Keratinocyte (primary cell): ENCODE data around the gene HLF. TPM values are rescaled to one million over a fixed set of nuclear protein-coding genes. Genes with fewer than 3 reads are reported as not detected.

Experiments
- DNase-seq: peaks from one replicate; pipeline ENCODE4 v3.0.0-alpha.2; 2011; ENCODE audit warnings: low read depth, missing footprints, low spot score
- FAIRE-seq: peaks from 2 replicates; lab custom pipeline; 2011; peaks lifted over from hg19 to GRCh38; lab: Jason Lieb, UNC
- H2AFZ ChIP-seq: 2 replicates; pipeline ENCODE4 v1.6.0; 2012; ENCODE audit warnings: low read length, control low read depth, inconsistent platforms; ENCODE audit not compliant: control insufficient read depth
- H3K27ac ChIP-seq: 2 replicates; pipeline ENCODE4 v1.5.1; 2011; ENCODE audit warnings: low read length; ENCODE audit not compliant: control insufficient read depth, insufficient read depth
- H3K27me3 ChIP-seq: 3 replicates; pipeline ENCODE4 v1.6.0; 2011; ENCODE audit warnings: low read length; ENCODE audit not compliant: control insufficient read depth, insufficient read depth; ENCODE audit errors: extremely low read depth
- H3K36me3 ChIP-seq, 2 experiments: 2 replicates in 1 of 2; 3 replicates in 1 of 2; pipeline ENCODE4 v1.5.1; 2011; ENCODE audit warnings: low read length in 2 of 2, mild to moderate bottlenecking in 1 of 2; ENCODE audit not compliant: control insufficient read depth in 2 of 2, insufficient read depth in 2 of 2; ENCODE audit errors: extremely low read depth in 1 of 2
- H3K4me1 ChIP-seq: 3 replicates; pipeline ENCODE4 v1.5.1; 2011; ENCODE audit warnings: low read length; ENCODE audit not compliant: control insufficient read depth, insufficient read depth; ENCODE audit errors: extremely low read depth
- H3K4me2 ChIP-seq: 3 replicates; pipeline ENCODE4 v1.6.0; 2011; ENCODE audit warnings: low read depth, low read length; ENCODE audit not compliant: control insufficient read depth, insufficient read depth; ENCODE audit errors: extremely low read depth
- H3K4me3 ChIP-seq, 3 experiments: fragments of 200-600 bp in 1 of 3; sonication (generic) in 1 of 3; 2 replicates in 2 of 3; 3 replicates in 1 of 3; pipeline ENCODE4 v1.5.1; 2011 to 2016; ENCODE audit warnings: low read length in 3 of 3, mild to moderate bottlenecking in 3 of 3, control low read depth in 2 of 3, inconsistent platforms in 1 of 3, low read depth in 1 of 3, mixed read lengths in 1 of 3, mixed run types in 1 of 3, moderate library complexity in 1 of 3; ENCODE audit not compliant: control insufficient read depth in 2 of 3, insufficient read depth in 2 of 3; ENCODE audit errors: extremely low read depth in 1 of 3
- H3K79me2 ChIP-seq: 2 replicates; pipeline ENCODE4 v1.6.0; 2012; ENCODE audit warnings: low read length; ENCODE audit not compliant: control insufficient read depth, insufficient read depth
- H3K9ac ChIP-seq: 3 replicates; pipeline ENCODE4 v1.6.0; 2011; ENCODE audit warnings: low read length; ENCODE audit not compliant: control insufficient read depth, insufficient read depth; ENCODE audit errors: extremely low read depth
- H3K9me1 ChIP-seq: 3 replicates; pipeline ENCODE4 v1.6.0; 2011; ENCODE audit warnings: low read length; ENCODE audit not compliant: control insufficient read depth, insufficient read depth; ENCODE audit errors: extremely low read depth
- H3K9me3 ChIP-seq: 2 replicates; pipeline ENCODE4 v1.5.1; 2012; ENCODE audit warnings: low read depth, low read length; ENCODE audit not compliant: control insufficient read depth
- H4K20me1 ChIP-seq: 3 replicates; pipeline ENCODE4 v1.6.0; 2011; ENCODE audit warnings: low read length; ENCODE audit not compliant: control insufficient read depth, insufficient read depth; ENCODE audit errors: extremely low read depth
- EZH2 ChIP-seq: IDR thresholded peaks from one replicate; pipeline ENCODE4 v1.6.1; 2012; ENCODE audit warnings: inconsistent platforms, mild to moderate bottlenecking, low read length, moderate library complexity
- dilution Hi-C: fragments of 300-500 bp; cut with MboI; formaldehyde crosslinking; loops from one replicate; pipeline ENCODE4 v1.7.0; 2020; ENCODE audit warnings: low sequenced_read_pairs; ENCODE audit not compliant: extremely low pct_ligation_motif_present
- polyA plus RNA-seq, 5 experiments: library from polyadenylated mRNA; depleted of rRNA in 3 of 5; stranded (reverse) in 3 of 5; stranded (forward) in 1 of 5; unstranded in 1 of 5; fragments of >200 nt; gene quantifications; 1 replicate in 1 of 5; 2 replicates in 3 of 5; 3 replicates in 1 of 5; pipeline versions ENCODE4 v1.2.1 to v1.2.3, GENCODE V29; 2011 to 2012; ENCODE audit warnings: missing spikeins in 2 of 5, low read depth in 1 of 5, low replicate concordance in 1 of 5
- TF ChIP-seq, protein P1 (sequence below), 3 experiments: IDR thresholded peaks in 1 of 3; conservative IDR thresholded peaks in 1 of 3; optimal IDR thresholded peaks in 1 of 3; 2 replicates in 2 of 3; 3 replicates in 1 of 3; pipeline versions ENCODE3 to v1.5.1; 2011; ENCODE audit warnings: low read length in 3 of 3, mild to moderate bottlenecking in 3 of 3, moderate library complexity in 2 of 3, control low read depth in 1 of 3, inconsistent platforms in 1 of 3; ENCODE audit not compliant: insufficient read depth in 2 of 3; ENCODE audit errors: extremely low read depth in 1 of 3

Gene HLF
- polyA plus RNA-seq, 1 donor (not counting 4 experiments of a cell fraction or from before 2014, with no cell fraction given) = 0.21 TPM

DNA sequence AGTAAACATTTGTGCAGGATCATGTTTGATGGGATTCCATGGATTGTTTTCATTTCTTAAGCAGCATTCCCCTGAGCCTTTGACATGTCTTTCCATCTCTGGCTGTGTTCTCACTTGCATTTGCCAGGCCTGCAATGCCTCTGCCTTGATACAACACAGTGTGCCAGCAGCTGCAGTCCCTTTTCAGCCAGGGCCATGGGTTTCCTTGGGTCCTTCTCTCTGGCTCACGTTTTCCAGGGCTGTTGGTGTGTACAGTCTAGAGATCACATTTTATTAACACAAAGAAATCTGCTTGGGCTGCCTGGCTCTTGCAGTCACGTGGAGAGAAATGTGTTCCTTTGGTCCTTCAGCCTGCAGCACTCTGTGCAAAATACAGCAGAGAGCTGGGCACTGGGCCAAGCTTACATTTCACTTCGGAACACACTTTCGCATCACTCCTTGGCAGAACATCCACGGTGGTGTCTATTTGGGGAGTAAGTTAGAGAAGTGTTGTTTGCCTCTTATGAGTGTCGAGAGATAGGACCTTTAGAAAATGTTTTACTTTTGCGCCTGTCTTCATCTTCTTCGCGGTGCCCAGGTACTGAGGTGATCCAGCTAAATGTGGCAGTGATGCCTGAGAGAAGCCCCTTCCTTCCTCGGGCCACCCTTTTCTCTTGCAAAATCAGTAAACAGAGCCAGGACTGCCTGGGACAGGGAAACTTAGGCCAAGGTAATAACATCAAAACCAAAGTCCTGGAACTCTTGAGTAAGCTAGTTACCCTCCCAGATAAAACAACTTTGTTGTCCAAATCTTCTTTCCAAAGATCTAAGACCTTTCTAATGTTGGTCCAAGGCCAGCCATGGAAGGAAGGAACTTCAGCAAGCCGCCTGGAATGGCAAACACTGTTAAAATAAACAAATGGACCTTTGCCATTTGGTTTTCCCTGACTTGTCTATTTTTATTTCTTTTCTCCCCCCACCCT, 20.9 kb downstream of the HLF start:
- FAIRE-seq (no peak), DNase-seq (no peak)
- Histone ChIP-seq H3K36me3 (no peaks in the 10 kb centered on the region), H3K4me3 (no peak overlapping the region), H3K9me3 (no peaks in the 10 kb centered on the region), H3K27ac (no peak overlapping the region), H2AFZ (no peak overlapping the region), H3K9ac (no peak overlapping the region), H4K20me1 (no peaks in the 10 kb centered on the region), H3K27me3 (no peaks in the 10 kb centered on the region), H3K4me1 (peaks cover 9% of the 10 kb centered on the region), H3K4me2 (no peak overlapping the region), H3K79me2 (no peaks in the 10 kb centered on the region), H3K9me1 (no peaks in the 10 kb centered on the region)
- dilution Hi-C loops = no loop called here
- TF ChIP-seq, protein P1, sequence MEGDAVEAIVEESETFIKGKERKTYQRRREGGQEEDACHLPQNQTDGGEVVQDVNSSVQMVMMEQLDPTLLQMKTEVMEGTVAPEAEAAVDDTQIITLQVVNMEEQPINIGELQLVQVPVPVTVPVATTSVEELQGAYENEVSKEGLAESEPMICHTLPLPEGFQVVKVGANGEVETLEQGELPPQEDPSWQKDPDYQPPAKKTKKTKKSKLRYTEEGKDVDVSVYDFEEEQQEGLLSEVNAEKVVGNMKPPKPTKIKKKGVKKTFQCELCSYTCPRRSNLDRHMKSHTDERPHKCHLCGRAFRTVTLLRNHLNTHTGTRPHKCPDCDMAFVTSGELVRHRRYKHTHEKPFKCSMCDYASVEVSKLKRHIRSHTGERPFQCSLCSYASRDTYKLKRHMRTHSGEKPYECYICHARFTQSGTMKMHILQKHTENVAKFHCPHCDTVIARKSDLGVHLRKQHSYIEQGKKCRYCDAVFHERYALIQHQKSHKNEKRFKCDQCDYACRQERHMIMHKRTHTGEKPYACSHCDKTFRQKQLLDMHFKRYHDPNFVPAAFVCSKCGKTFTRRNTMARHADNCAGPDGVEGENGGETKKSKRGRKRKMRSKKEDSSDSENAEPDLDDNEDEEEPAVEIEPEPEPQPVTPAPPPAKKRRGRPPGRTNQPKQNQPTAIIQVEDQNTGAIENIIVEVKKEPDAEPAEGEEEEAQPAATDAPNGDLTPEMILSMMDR (optimal IDR thresholded peaks at IDR 0.05 in 1 of 3, IDR thresholded peaks at IDR 0.05 in 1 of 3, conservative IDR thresholded peaks at IDR 0.05 in 1 of 3; ENCODE audit: extremely low read depth in 1 of 3, insufficient read depth in 2 of 3, low read length in 3 of 3) = no peak
- TF ChIP-seq EZH2 = no peak

GRCh38 chr17:55286681-55287589, 22.2 kb downstream of the HLF start:
- no peaks in the 10 kb centered on the region for H3K36me3 ChIP-seq
- H3K27ac ChIP-seq = no peak overlapping the region
- DNase-seq (no peak), FAIRE-seq (no peak)
- no peak overlapping the region for H2AFZ ChIP-seq
- dilution Hi-C loops = no loop called here
- TF ChIP-seq, protein P1 (optimal IDR thresholded peaks at IDR 0.05 in 1 of 3, IDR thresholded peaks at IDR 0.05 in 1 of 3, conservative IDR thresholded peaks at IDR 0.05 in 1 of 3; ENCODE audit: extremely low read depth in 1 of 3, insufficient read depth in 2 of 3, low read length in 3 of 3) = no peak
- no peak for TF ChIP-seq EZH2
- H3K4me1 ChIP-seq = peaks cover 9% of the 10 kb centered on the region
- H3K79me2 ChIP-seq = no peaks in the 10 kb centered on the region
- H3K9me1 ChIP-seq = no peaks in the 10 kb centered on the region
- no peaks in the 10 kb centered on the region for H3K27me3 ChIP-seq
- no peak overlapping the region for H3K4me2 ChIP-seq
- H3K4me3 ChIP-seq = no peak overlapping the region
- H3K9ac ChIP-seq = no peak overlapping the region
- H4K20me1 ChIP-seq = no peaks in the 10 kb centered on the region
- H3K9me3 ChIP-seq = no peaks in the 10 kb centered on the region
